Breast epithelium (tissue), 4 donors: ENCODE results near the gene MYG1. TPM values are rescaled to one million over a fixed set of nuclear protein-coding genes. Genes with fewer than 3 reads are reported as not detected.

Experiments
- DNase-seq, 2 donors: peaks; one replicate each; pipeline ENCODE4 v3.0.0-alpha.2; 2019; ENCODE audit warnings: low spot score in 2 of 2
- H3K27ac ChIP-seq, 2 donors: fragments of 200-600 bp; sonication (generic) in 1 of 2; one replicate each; pipeline ENCODE4 v1.5.1; 2016 to 2019; ENCODE audit warnings: mild to moderate bottlenecking in 1 of 2
- H3K27me3 ChIP-seq, 2 donors: fragments of 200-600 bp; sonication (generic) in 1 of 2; one replicate each; pipeline versions ENCODE4 v1.5.1 to v1.6.0; 2017 to 2019; ENCODE audit warnings: control low read depth in 1 of 2, mild to moderate bottlenecking in 1 of 2
- H3K36me3 ChIP-seq: fragments of 200-600 bp; one replicate; pipeline ENCODE4 v1.5.1; 2019
- H3K4me1 ChIP-seq, 2 donors: fragments of 200-600 bp; sonication (generic); one replicate each; pipeline ENCODE4 v1.5.1; 2016 to 2019; ENCODE audit warnings: control low read depth in 1 of 2
- H3K4me3 ChIP-seq, 3 donors: fragments of 200-600 bp; sonication (generic); 1 replicate in 2 of 3; 2 replicates in 1 of 3; pipeline ENCODE4 v1.5.1; 2016 to 2019; ENCODE audit warnings: mild to moderate bottlenecking in 3 of 3, moderate library complexity in 2 of 3
- H3K9me3 ChIP-seq, 2 donors: fragments of 200-600 bp; sonication (generic) in 1 of 2; one replicate each; pipeline ENCODE4 v1.5.1; 2016 to 2019; ENCODE audit warnings: control low read depth in 1 of 2
- POLR2A ChIP-seq: fragments of 450-650 bp; IDR thresholded peaks from one replicate; pipeline ENCODE4 v1.6.1; 2016; ENCODE audit warnings: antibody characterized with exemption, mild to moderate bottlenecking, moderate library complexity
- POLR2AphosphoS5 ChIP-seq, 3 donors: sonication (generic); formaldehyde crosslinking; IDR thresholded peaks; one replicate each; pipeline ENCODE4 v1.6.1; 2017; ENCODE audit warnings: antibody characterized with exemption in 3 of 3
- intact Hi-C: fragments of 100-400 bp; cut with DNase I; formaldehyde crosslinking; loops from one replicate; pipeline ENCODE4 v1.15.1; 2023; ENCODE audit warnings: low total_unique reads
- total RNA-seq, 3 donors: library from RNA; depleted of rRNA; stranded (reverse); fragments of >200 nt; gene quantifications; one replicate each; pipeline ENCODE4 v1.1.0, GENCODE V29; 2016
- TF ChIP-seq, protein P1 (sequence below), 3 donors: fragments of 450-650 bp; IDR thresholded peaks; one replicate each; pipeline ENCODE4 v1.5.1; 2016 to 2017; ENCODE audit warnings: antibody characterized with exemption in 3 of 3, mild to moderate bottlenecking in 3 of 3, moderate library complexity in 3 of 3

Gene MYG1
- total RNA-seq, 3 donors from 2014 or later, result 35.7 to 63.8 (median 39.1) TPM

DNA sequence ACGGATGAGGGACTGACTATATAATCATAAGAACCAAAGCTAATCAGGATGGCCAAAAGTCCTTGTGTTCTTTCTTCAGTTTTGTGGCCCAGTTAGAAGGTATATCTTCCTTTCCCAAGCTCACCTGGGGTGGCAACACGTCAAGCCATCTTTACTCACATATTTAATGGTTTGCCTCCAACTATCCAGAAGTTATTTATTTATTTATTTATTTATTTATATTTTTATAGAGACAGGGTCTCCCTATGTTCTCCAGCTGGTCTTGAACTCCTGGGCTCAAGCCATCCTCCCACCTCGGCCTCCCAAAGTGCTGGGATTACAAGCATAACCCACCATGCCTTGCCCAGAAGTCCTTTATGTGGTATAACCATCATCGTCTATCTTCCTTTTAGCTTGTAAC, 48.4 kb downstream of the MYG1 start:
- H3K9me3 ChIP-seq, result no peaks in the 10 kb centered on the region
- no peak for TF ChIP-seq POLR2A
- no peak for TF ChIP-seq POLR2AphosphoS5 (IDR thresholded peaks at IDR 0.05)
- TF ChIP-seq, protein P1, sequence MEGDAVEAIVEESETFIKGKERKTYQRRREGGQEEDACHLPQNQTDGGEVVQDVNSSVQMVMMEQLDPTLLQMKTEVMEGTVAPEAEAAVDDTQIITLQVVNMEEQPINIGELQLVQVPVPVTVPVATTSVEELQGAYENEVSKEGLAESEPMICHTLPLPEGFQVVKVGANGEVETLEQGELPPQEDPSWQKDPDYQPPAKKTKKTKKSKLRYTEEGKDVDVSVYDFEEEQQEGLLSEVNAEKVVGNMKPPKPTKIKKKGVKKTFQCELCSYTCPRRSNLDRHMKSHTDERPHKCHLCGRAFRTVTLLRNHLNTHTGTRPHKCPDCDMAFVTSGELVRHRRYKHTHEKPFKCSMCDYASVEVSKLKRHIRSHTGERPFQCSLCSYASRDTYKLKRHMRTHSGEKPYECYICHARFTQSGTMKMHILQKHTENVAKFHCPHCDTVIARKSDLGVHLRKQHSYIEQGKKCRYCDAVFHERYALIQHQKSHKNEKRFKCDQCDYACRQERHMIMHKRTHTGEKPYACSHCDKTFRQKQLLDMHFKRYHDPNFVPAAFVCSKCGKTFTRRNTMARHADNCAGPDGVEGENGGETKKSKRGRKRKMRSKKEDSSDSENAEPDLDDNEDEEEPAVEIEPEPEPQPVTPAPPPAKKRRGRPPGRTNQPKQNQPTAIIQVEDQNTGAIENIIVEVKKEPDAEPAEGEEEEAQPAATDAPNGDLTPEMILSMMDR (IDR thresholded peaks at IDR 0.05), result no peak
- H3K4me1 ChIP-seq, result no peaks in the 10 kb centered on the region
- intact Hi-C loops, result no loop called here
- no peak overlapping the region for H3K4me3 ChIP-seq
- no peak for DNase-seq
- no peaks in the 10 kb centered on the region for H3K27me3 ChIP-seq
- H3K36me3 ChIP-seq, result no peaks in the 10 kb centered on the region
- no peak overlapping the region for H3K27ac ChIP-seq

DNA sequence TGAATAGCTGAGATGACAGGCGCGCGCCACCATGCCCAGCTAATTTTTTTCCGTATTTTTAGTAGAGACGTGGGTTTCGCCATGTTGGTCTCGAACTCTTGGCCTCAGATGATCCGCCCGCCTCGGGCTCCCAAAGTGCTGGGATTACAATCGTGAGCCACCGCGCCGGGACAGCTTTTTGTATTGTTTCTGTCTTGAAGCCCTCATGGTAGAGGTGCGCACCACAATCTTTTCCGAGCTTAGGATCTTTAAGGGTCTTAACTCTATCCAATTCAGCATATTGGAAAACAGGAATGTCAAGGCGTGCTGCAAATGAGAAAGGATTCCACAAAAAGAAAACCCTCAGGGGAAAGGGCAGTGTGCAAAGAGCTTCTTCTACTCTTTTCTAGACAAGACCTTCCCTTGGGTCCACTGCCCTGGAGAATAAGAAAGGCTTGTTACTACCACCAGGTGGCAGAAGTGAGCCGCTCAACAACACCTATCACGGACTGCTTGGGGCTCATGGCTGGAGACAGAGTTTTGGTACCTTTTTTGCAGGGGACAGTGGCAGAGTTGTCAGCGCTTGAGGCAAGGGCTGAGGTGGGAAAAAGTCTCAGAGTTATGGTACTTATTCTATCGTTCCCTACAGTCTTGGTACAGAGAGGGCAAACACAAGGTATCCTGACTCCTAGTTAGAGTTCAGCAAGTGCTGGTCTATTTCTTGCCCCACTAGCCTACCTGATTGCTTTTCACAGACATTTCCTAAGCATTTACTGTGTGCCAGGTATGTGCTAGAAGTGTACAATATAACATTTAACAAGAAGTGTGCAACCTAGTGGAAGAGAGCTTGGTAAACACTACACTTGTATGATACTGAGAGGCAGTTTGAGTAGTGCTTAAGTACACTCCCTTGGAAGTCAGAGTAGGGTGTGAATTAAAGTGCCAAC, 53.1 kb downstream of the MYG1 start:
- H3K27ac ChIP-seq, result no peak overlapping the region
- H3K36me3 ChIP-seq, result no peaks in the 10 kb centered on the region
- TF ChIP-seq POLR2AphosphoS5 (IDR thresholded peaks at IDR 0.05) (peak in 1 of 3 donors; percentile 53), POLR2A (no peak)
- TF ChIP-seq, protein P1 (IDR thresholded peaks at IDR 0.05), result peak; percentile 90 to 94 (median 94)
- H3K9me3 ChIP-seq, result no peaks in the 10 kb centered on the region
- H3K4me1 ChIP-seq, result no peaks in the 10 kb centered on the region
- no peaks in the 10 kb centered on the region for H3K27me3 ChIP-seq
- DNase-seq, result peak; percentile 78 to 81
- intact Hi-C loops, result loop anchor here (5.0 kb wide), 1 partner anchor 395 kb away; no protein-coding TSS in a partner anchor
- no peak overlapping the region for H3K4me3 ChIP-seq

DNA sequence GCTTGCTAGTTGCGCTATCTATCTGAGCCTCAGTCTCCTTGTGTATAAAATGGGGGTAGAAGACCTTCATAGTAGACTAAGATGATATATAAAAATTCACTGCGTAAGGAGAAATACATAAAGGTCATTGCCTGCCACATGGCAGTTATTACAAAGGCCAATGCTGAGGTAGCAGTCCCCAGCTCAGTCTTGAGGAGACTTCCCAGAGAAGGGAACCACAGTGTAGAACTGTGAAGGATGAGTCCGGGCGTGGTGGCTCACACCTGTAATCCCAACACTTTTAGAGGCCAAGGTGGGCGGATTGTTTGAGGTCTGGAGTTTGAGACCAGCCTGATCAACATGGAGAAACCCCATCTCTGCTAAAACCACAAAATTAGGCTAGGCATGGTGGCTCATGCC, 53.8 kb downstream of the MYG1 start:
- no peak for TF ChIP-seq POLR2A
- no peak for TF ChIP-seq POLR2AphosphoS5 (IDR thresholded peaks at IDR 0.05)
- TF ChIP-seq, protein P1 (IDR thresholded peaks at IDR 0.05), result no peak
- H3K9me3 ChIP-seq, result no peaks in the 10 kb centered on the region
- no peaks in the 10 kb centered on the region for H3K4me1 ChIP-seq
- no peak overlapping the region for H3K27ac ChIP-seq
- H3K27me3 ChIP-seq, result no peaks in the 10 kb centered on the region
- H3K36me3 ChIP-seq, result no peaks in the 10 kb centered on the region
- intact Hi-C loops, result loop anchor here (5.0 kb wide), 1 partner anchor 396 kb away; no protein-coding TSS in a partner anchor
- no peak overlapping the region for H3K4me3 ChIP-seq
- no peak for DNase-seq

DNA sequence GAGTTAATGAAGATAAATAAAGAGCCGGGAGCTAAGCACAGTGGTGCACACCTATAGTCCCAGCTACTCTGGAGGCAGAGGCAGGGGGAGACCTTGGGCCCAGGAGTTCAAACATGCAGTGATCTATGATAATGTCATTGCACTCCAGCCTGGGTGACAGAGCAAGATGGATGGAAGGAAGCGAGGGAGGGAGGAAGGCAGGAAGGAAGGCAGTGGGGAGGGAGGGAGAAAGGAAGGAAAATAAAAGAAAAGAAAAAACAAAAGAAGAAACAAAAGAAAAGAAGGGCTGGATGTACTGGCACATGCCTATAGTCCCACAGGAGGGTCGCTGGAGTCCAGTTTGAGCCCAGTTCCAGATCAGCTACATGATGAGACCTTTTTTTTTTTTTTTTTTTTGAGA, 55.6 kb downstream of the MYG1 start:
- TF ChIP-seq POLR2AphosphoS5 (IDR thresholded peaks at IDR 0.05) (no peak), POLR2A (no peak)
- TF ChIP-seq, protein P1 (IDR thresholded peaks at IDR 0.05), result no peak
- H3K4me3 ChIP-seq, result no peak overlapping the region
- H3K9me3 ChIP-seq, result no peaks in the 10 kb centered on the region
- DNase-seq, result no peak
- intact Hi-C loops, result loop anchor here (5.0 kb wide), 1 partner anchor 67 kb away; the partner anchor contains the start of gene AMHR2
- H3K27ac ChIP-seq, result no peak overlapping the region
- no peaks in the 10 kb centered on the region for H3K4me1 ChIP-seq
- no peaks in the 10 kb centered on the region for H3K27me3 ChIP-seq
- H3K36me3 ChIP-seq, result no peaks in the 10 kb centered on the region

Other genes starting within 250 kb of the MYG1 start
- gene TNS2, start 249.6 kb upstream of the MYG1 start, total RNA-seq, result 100 to 1,000 TPM in 2 of 3 donors, 10 to 100 TPM in 1; 65.4 to 228 (median 156) TPM
- gene SPRYD3, start 220.3 kb upstream of the MYG1 start, total RNA-seq, result 10 to 100 TPM; 31.8 to 45.8 (median 36.3) TPM
- gene IGFBP6, start 202.0 kb upstream of the MYG1 start, total RNA-seq, result 100 to 1,000 TPM; 169 to 708 (median 284) TPM
- under 1 TPM in 2 of 3 donors, not detected in 1; 0.16 to 0.33 TPM for gene SOAT2, start 196.2 kb upstream of the MYG1 start, total RNA-seq
- gene ZNF740, start 119.0 kb upstream of the MYG1 start, total RNA-seq, result 10 to 100 TPM; 17.9 to 22.0 (median 19.3) TPM
- gene CSAD, start 118.8 kb upstream of the MYG1 start, total RNA-seq, result 10 to 100 TPM; 60.2 to 74.1 (median 68.8) TPM
- gene ITGB7, start 92.4 kb upstream of the MYG1 start, total RNA-seq, result 1 to 10 TPM; 1.1 to 2.9 (median 2.9) TPM
- gene RARG, start 67.5 kb upstream of the MYG1 start, total RNA-seq, result 10 to 100 TPM; 12.2 to 39.8 (median 23.3) TPM
- 1 to 10 TPM in 2 of 3 donors, under 1 TPM in 1; 0.33 to 1.3 (median 1.2) TPM for gene ESPL1, start 31.4 kb upstream of the MYG1 start, total RNA-seq
- 1,000 to 10,000 TPM in 1 of 3 donors, 100 to 1,000 TPM in 2; 764 to 1,048 (median 840) TPM for gene PFDN5, start 4.2 kb upstream of the MYG1 start, total RNA-seq
- gene AAAS, start 21.9 kb downstream of the MYG1 start, total RNA-seq, result 10 to 100 TPM; 46.2 to 63.7 (median 51.0) TPM
- not detected for gene SP7, start 36.7 kb downstream of the MYG1 start, total RNA-seq
- gene SP1, start 80.5 kb downstream of the MYG1 start, total RNA-seq, result 100 to 1,000 TPM in 1 of 3 donors, 10 to 100 TPM in 2; 84.6 to 111 (median 91.4) TPM
- gene AMHR2, start 124.2 kb downstream of the MYG1 start, total RNA-seq, result under 1 TPM in 1 of 3 donors, not detected in 2; 0.15 TPM
- gene PRR13, start 142.0 kb downstream of the MYG1 start, total RNA-seq, result 10 to 100 TPM; 57.1 to 65.1 (median 61.0) TPM
- 100 to 1,000 TPM; 512 to 722 (median 529) TPM for gene PCBP2, start 152.4 kb downstream of the MYG1 start, total RNA-seq
- 10 to 100 TPM; 16.4 to 28.8 (median 24.6) TPM for gene MAP3K12, start 199.8 kb downstream of the MYG1 start, total RNA-seq
- 10 to 100 TPM; 24.8 to 45.1 (median 37.0) TPM for gene TARBP2, start 201.6 kb downstream of the MYG1 start, total RNA-seq
- under 1 TPM in 1 of 3 donors, not detected in 2; 0.98 TPM for gene NPFF, start 207.8 kb downstream of the MYG1 start, total RNA-seq